ENCODE data around the gene SLC9A9. TPM values are rescaled to one million over a fixed set of nuclear protein-coding genes. Genes with fewer than 3 reads are reported as not detected.

Gene SLC9A9
- total and polyA plus RNA-seq, 4 donors: 3.3 to 15.0 (median 6.1) TPM

DNA sequence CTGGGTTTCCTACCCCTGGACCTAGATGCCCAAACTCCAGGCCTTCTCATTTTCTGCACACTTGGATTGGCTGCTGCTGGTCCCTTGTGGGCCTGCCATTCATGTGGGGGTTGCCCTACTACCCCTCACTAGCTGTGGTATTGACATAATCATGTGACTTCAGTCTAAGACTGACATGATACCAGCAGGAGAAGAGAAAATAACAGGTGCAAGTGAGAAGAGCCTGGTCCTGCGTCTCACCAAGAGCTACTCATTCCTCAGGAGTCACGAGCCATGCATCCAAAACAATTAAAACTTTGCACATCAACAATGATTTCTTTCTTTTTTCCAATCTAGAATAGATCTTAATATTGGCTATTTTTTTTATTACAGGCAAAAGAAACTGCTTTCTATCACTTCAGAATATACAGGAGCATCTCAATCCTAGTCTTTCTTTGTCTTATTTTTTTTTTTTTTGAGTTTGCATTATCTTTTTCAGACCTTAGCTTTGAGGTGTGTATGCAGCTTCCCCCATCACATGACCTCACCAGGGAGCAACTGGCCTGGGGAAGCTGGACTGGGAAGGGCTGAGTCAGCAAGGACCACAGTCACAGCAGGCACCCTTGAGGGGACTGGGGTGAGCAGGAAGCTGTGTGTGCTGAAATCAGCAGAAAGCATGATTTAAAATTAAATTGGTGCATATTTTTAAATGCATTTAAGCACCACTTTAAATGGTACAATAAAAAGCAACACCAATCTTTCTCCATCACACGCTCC is 27.6 kb downstream of the SLC9A9 start:
- no peak overlapping the region for H3K27ac ChIP-seq (ENCODE audit: low read depth in 1 of 2, low read length in 2 of 2)
- DNase-seq (ENCODE audit: low spot score): no peak
- 67% methylated on average over 3 of the region's 3 CpGs for WGBS
- peaks cover 0 to 2% (median 0%) of the 10 kb centered on the region in 4 donors for H3K4me1 ChIP-seq (ENCODE audit: control insufficient read depth in 4 of 4, insufficient read depth in 4 of 4, low read length in 3 of 4)
- H3K9me3 ChIP-seq (ENCODE audit: control insufficient read depth in 4 of 4, low read length in 3 of 4): no peaks in the 10 kb centered on the region
- H3K36me3 ChIP-seq (ENCODE audit: control insufficient read depth in 4 of 4, insufficient read depth in 3 of 4, low read depth in 1 of 4, low read length in 3 of 4): no peaks in the 10 kb centered on the region
- TF ChIP-seq, protein P1, sequence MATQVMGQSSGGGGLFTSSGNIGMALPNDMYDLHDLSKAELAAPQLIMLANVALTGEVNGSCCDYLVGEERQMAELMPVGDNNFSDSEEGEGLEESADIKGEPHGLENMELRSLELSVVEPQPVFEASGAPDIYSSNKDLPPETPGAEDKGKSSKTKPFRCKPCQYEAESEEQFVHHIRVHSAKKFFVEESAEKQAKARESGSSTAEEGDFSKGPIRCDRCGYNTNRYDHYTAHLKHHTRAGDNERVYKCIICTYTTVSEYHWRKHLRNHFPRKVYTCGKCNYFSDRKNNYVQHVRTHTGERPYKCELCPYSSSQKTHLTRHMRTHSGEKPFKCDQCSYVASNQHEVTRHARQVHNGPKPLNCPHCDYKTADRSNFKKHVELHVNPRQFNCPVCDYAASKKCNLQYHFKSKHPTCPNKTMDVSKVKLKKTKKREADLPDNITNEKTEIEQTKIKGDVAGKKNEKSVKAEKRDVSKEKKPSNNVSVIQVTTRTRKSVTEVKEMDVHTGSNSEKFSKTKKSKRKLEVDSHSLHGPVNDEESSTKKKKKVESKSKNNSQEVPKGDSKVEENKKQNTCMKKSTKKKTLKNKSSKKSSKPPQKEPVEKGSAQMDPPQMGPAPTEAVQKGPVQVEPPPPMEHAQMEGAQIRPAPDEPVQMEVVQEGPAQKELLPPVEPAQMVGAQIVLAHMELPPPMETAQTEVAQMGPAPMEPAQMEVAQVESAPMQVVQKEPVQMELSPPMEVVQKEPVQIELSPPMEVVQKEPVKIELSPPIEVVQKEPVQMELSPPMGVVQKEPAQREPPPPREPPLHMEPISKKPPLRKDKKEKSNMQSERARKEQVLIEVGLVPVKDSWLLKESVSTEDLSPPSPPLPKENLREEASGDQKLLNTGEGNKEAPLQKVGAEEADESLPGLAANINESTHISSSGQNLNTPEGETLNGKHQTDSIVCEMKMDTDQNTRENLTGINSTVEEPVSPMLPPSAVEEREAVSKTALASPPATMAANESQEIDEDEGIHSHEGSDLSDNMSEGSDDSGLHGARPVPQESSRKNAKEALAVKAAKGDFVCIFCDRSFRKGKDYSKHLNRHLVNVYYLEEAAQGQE (IDR thresholded peaks at IDR 0.05): no peak
- TF ChIP-seq FOXA1 (IDR thresholded peaks at IDR 0.05) (no peak), RAD21 (IDR thresholded peaks at IDR 0.05) (no peak), EGR1 (IDR thresholded peaks at IDR 0.05; ENCODE audit: low read depth in 2 of 2) (no peak)
- no peak overlapping the region for H3K4me3 ChIP-seq (ENCODE audit: low read depth in 1 of 3, low read length in 3 of 3)
- no peak overlapping the region for H3K9ac ChIP-seq (ENCODE audit: low read depth in 1 of 2, low read length in 2 of 2)
- H3K27me3 ChIP-seq (ENCODE audit: control insufficient read depth in 4 of 4, insufficient read depth in 4 of 4, low read length in 3 of 4): no peaks in the 10 kb centered on the region

DNA sequence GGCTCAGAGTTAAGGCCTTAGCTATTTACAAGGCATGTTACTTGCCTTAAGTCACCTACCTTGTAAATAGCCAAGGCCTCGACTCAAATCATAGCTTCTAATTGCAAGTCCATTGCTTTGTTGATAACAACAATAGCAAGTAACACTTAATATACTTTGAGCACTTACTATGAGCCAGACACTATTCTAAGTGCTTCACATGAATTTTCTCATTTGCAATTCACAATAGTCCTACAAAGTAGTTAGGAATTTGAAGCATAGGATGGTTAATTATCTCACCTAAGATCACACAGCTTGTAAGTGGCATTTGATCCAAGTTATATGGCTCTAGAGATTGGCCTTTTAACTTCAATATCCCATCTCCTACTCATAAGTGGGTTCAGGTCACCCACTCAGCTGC is 28.4 kb downstream of the SLC9A9 start:
- 65% methylated on average over 1 of the region's 1 CpG for WGBS
- TF ChIP-seq YY1 (IDR thresholded peaks at IDR 0.05): no peak
- TF ChIP-seq FOXA1 (IDR thresholded peaks at IDR 0.05): no peak
- no peak for TF ChIP-seq FOXA2 (IDR thresholded peaks at IDR 0.05)
- TF ChIP-seq EGR1 (IDR thresholded peaks at IDR 0.05; ENCODE audit: low read depth in 2 of 2): no peak
- no peak for TF ChIP-seq GABPA (IDR thresholded peaks at IDR 0.05 in 1 of 2, conservative IDR thresholded peaks at IDR 0.05 in 1 of 2)
- TF ChIP-seq, protein P2, sequence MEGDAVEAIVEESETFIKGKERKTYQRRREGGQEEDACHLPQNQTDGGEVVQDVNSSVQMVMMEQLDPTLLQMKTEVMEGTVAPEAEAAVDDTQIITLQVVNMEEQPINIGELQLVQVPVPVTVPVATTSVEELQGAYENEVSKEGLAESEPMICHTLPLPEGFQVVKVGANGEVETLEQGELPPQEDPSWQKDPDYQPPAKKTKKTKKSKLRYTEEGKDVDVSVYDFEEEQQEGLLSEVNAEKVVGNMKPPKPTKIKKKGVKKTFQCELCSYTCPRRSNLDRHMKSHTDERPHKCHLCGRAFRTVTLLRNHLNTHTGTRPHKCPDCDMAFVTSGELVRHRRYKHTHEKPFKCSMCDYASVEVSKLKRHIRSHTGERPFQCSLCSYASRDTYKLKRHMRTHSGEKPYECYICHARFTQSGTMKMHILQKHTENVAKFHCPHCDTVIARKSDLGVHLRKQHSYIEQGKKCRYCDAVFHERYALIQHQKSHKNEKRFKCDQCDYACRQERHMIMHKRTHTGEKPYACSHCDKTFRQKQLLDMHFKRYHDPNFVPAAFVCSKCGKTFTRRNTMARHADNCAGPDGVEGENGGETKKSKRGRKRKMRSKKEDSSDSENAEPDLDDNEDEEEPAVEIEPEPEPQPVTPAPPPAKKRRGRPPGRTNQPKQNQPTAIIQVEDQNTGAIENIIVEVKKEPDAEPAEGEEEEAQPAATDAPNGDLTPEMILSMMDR (IDR thresholded peaks at IDR 0.05; ENCODE audit: low read depth, low read length, missing input control): no peak
- no peak for TF ChIP-seq RXRA (IDR thresholded peaks at IDR 0.05)
- TF ChIP-seq, protein P3, sequence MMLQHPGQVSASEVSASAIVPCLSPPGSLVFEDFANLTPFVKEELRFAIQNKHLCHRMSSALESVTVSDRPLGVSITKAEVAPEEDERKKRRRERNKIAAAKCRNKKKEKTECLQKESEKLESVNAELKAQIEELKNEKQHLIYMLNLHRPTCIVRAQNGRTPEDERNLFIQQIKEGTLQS (IDR thresholded peaks at IDR 0.05): no peak
- TF ChIP-seq TAF1 (conservative IDR thresholded peaks at IDR 0.05): no peak
- TF ChIP-seq, protein P4, sequence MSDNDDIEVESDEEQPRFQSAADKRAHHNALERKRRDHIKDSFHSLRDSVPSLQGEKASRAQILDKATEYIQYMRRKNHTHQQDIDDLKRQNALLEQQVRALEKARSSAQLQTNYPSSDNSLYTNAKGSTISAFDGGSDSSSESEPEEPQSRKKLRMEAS (IDR thresholded peaks at IDR 0.05): no peak
- TF ChIP-seq RAD21 (IDR thresholded peaks at IDR 0.05): no peak
- TF ChIP-seq JUND (IDR thresholded peaks at IDR 0.05): no peak
- TF ChIP-seq, protein P5, sequence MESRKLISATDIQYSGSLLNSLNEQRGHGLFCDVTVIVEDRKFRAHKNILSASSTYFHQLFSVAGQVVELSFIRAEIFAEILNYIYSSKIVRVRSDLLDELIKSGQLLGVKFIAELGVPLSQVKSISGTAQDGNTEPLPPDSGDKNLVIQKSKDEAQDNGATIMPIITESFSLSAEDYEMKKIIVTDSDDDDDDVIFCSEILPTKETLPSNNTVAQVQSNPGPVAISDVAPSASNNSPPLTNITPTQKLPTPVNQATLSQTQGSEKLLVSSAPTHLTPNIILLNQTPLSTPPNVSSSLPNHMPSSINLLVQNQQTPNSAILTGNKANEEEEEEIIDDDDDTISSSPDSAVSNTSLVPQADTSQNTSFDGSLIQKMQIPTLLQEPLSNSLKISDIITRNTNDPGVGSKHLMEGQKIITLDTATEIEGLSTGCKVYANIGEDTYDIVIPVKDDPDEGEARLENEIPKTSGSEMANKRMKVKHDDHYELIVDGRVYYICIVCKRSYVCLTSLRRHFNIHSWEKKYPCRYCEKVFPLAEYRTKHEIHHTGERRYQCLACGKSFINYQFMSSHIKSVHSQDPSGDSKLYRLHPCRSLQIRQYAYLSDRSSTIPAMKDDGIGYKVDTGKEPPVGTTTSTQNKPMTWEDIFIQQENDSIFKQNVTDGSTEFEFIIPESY (IDR thresholded peaks at IDR 0.05): no peak
- TF ChIP-seq HNF4G (IDR thresholded peaks at IDR 0.05): no peak
- TF ChIP-seq, protein P1 (IDR thresholded peaks at IDR 0.05): no peak
- no peak for TF ChIP-seq NR2F2 (IDR thresholded peaks at IDR 0.05)
- no peaks in the 10 kb centered on the region for H3K27me3 ChIP-seq (ENCODE audit: control insufficient read depth in 4 of 4, insufficient read depth in 4 of 4, low read length in 3 of 4)
- no peak overlapping the region for H3K9ac ChIP-seq (ENCODE audit: low read depth in 1 of 2, low read length in 2 of 2)
- H3K4me1 ChIP-seq (ENCODE audit: control insufficient read depth in 4 of 4, insufficient read depth in 4 of 4, low read length in 3 of 4): peaks cover 0 to 2% (median 0%) of the 10 kb centered on the region in 4 donors
- no peak for DNase-seq (ENCODE audit: low spot score)
- no peaks in the 10 kb centered on the region for H3K36me3 ChIP-seq (ENCODE audit: control insufficient read depth in 4 of 4, insufficient read depth in 3 of 4, low read depth in 1 of 4, low read length in 3 of 4)
- no peak overlapping the region for H3K27ac ChIP-seq (ENCODE audit: low read depth in 1 of 2, low read length in 2 of 2)
- H3K4me3 ChIP-seq (ENCODE audit: low read depth in 1 of 3, low read length in 3 of 3): no peak overlapping the region
- no peaks in the 10 kb centered on the region for H3K9me3 ChIP-seq (ENCODE audit: control insufficient read depth in 4 of 4, low read length in 3 of 4)
